IPS DF 6.9 (cell line): ENCODE data around the gene CLPTM1.

Experiments
- DNase-seq: peaks from one replicate; pipeline ENCODE4 v3.0.0-alpha.2; 2013; ENCODE audit warnings: low read depth, low spot score
- H3K27ac ChIP-seq: one replicate; pipeline ENCODE4 v1.5.1; 2013; ENCODE audit warnings: low read length, control low read depth
- H3K27me3 ChIP-seq: 2 replicates; pipeline ENCODE4 v1.6.1; 2013; ENCODE audit warnings: mild to moderate bottlenecking, low read length; ENCODE audit not compliant: control insufficient read depth, insufficient read depth
- H3K36me3 ChIP-seq: 2 replicates; pipeline ENCODE4 v1.6.1; 2013; ENCODE audit warnings: low read length; ENCODE audit not compliant: control insufficient read depth, insufficient read depth
- H3K4me1 ChIP-seq: 2 replicates; pipeline ENCODE4 v1.6.1; 2013; ENCODE audit warnings: low read length; ENCODE audit not compliant: control insufficient read depth, insufficient read depth
- H3K4me3 ChIP-seq: 2 replicates; pipeline ENCODE4 v1.5.1; 2013; ENCODE audit warnings: mild to moderate bottlenecking, low read length
- H3K9me3 ChIP-seq: 2 replicates; pipeline ENCODE4 v1.6.1; 2013; ENCODE audit warnings: low read length, inconsistent platforms; ENCODE audit not compliant: control insufficient read depth, insufficient read depth
- WGBS: extraction: QIAGEN DNeasy Blood & Tissue Kit; methylation state at CpG from one replicate; pipeline ENCODE4 v1.1.7; 2013; ENCODE audit warnings: mixed read lengths, missing lambda C conversion rate; ENCODE audit not compliant: insufficient read length, insufficient coverage; 5-methylcytosine and 5-hydroxymethylcytosine counted together

Gene CLPTM1

GRCh38 chr19:44975444-44975843, 20.3 kb downstream of the CLPTM1 start:
- no peak for DNase-seq
- Histone ChIP-seq H3K36me3 (peaks cover 34% of the 10 kb centered on the region; the same call in 1 of the 2 replicates), H3K9me3 (no peaks in the 10 kb centered on the region), H3K27ac (no peak overlapping the region), H3K4me1 (no peaks in the 10 kb centered on the region), H3K4me3 (no peak overlapping the region), H3K27me3 (no peaks in the 10 kb centered on the region)
- no CpG with 5 or more reads among the region's 4 CpGs for WGBS

GRCh38 chr19:44984005-44984404, 28.8 kb downstream of the CLPTM1 start:
- Histone ChIP-seq H3K27ac (no peak overlapping the region), H3K4me1 (no peaks in the 10 kb centered on the region), H3K27me3 (no peaks in the 10 kb centered on the region), H3K4me3 (no peak overlapping the region), H3K9me3 (no peaks in the 10 kb centered on the region), H3K36me3 (peaks cover 12% of the 10 kb centered on the region)
- WGBS = no CpG with 5 or more reads among the region's 9 CpGs
- DNase-seq = no peak

GRCh38 chr19:44985445-44985844, 30.3 kb downstream of the CLPTM1 start:
- Histone ChIP-seq H3K4me3 (no peak overlapping the region), H3K9me3 (no peaks in the 10 kb centered on the region), H3K27ac (no peak overlapping the region), H3K36me3 (peaks cover 8% of the 10 kb centered on the region), H3K4me1 (no peaks in the 10 kb centered on the region), H3K27me3 (no peaks in the 10 kb centered on the region)
- no CpG with 5 or more reads among the region's 4 CpGs for WGBS
- DNase-seq = no peak

GRCh38 chr19:44986389-44986788, 31.2 kb downstream of the CLPTM1 start:
- Histone ChIP-seq H3K4me1 (no peaks in the 10 kb centered on the region), H3K36me3 (peaks cover 10% of the 10 kb centered on the region), H3K4me3 (no peak overlapping the region), H3K9me3 (no peaks in the 10 kb centered on the region), H3K27me3 (no peaks in the 10 kb centered on the region), H3K27ac (no peak overlapping the region)
- WGBS = no CpG with 5 or more reads among the region's 7 CpGs
- no peak for DNase-seq

- Histone ChIP-seq H3K4me1 (no peaks in the 10 kb centered on the region), H3K4me3 (no peak overlapping the region), H3K27me3 (no peaks in the 10 kb centered on the region), H3K9me3 (no peaks in the 10 kb centered on the region), H3K27ac (no peak overlapping the region), H3K36me3 (peaks cover 14% of the 10 kb centered on the region)
- DNase-seq = no peak
- WGBS = no CpG with 5 or more reads among the region's 20 CpGs
Measured at GRCh38 chr19:44987148-44987675, 32.0 kb downstream of the CLPTM1 start.

- H3K4me3 ChIP-seq = no peak overlapping the region
- WGBS = no CpG with 5 or more reads among the region's 9 CpGs
- H3K4me1 ChIP-seq = no peaks in the 10 kb centered on the region
- H3K9me3 ChIP-seq = no peaks in the 10 kb centered on the region
- peaks cover 21% of the 10 kb centered on the region for H3K36me3 ChIP-seq
- H3K27ac ChIP-seq = no peak overlapping the region
- no peaks in the 10 kb centered on the region for H3K27me3 ChIP-seq
- no peak for DNase-seq
Measured at GRCh38 chr19:44988273-44988672, 33.1 kb downstream of the CLPTM1 start.

- whole genome bisulfite sequencing = no CpG with 5 or more reads among the region's 15 CpGs
- no peak for DNase-seq
- Histone ChIP-seq H3K4me3 (no peak overlapping the region), H3K27ac (no peak overlapping the region), H3K27me3 (no peaks in the 10 kb centered on the region), H3K36me3 (peaks cover 21% of the 10 kb centered on the region), H3K4me1 (no peaks in the 10 kb centered on the region), H3K9me3 (no peaks in the 10 kb centered on the region)
Measured at GRCh38 chr19:44988896-44989556, 33.8 kb downstream of the CLPTM1 start.

- Histone ChIP-seq H3K36me3 (peaks cover 15% of the 10 kb centered on the region), H3K4me3 (no peak overlapping the region), H3K4me1 (no peaks in the 10 kb centered on the region), H3K9me3 (no peaks in the 10 kb centered on the region), H3K27me3 (no peaks in the 10 kb centered on the region), H3K27ac (no peak overlapping the region)
- no CpG with 5 or more reads among the region's 14 CpGs for WGBS
- no peak for DNase-seq
Measured at GRCh38 chr19:44990459-44990858, 35.3 kb downstream of the CLPTM1 start.

GRCh38 chr19:44990966-44991365, 35.8 kb downstream of the CLPTM1 start:
- H3K27ac ChIP-seq = no peak overlapping the region
- no peaks in the 10 kb centered on the region for H3K27me3 ChIP-seq
- no peaks in the 10 kb centered on the region for H3K9me3 ChIP-seq
- peaks cover 15% of the 10 kb centered on the region for H3K36me3 ChIP-seq
- H3K4me3 ChIP-seq = no peak overlapping the region
- H3K4me1 ChIP-seq = no peaks in the 10 kb centered on the region
- no peak for DNase-seq
- no CpG with 5 or more reads among the region's 12 CpGs for WGBS

GRCh38 chr19:44992336-44993163, 37.4 kb downstream of the CLPTM1 start:
- H3K4me3 ChIP-seq = no peak overlapping the region
- no peaks in the 10 kb centered on the region for H3K4me1 ChIP-seq
- DNase-seq = no peak
- WGBS = no CpG with 5 or more reads among the region's 44 CpGs
- H3K9me3 ChIP-seq = no peaks in the 10 kb centered on the region
- peaks cover 15% of the 10 kb centered on the region for H3K36me3 ChIP-seq
- no peaks in the 10 kb centered on the region for H3K27me3 ChIP-seq
- H3K27ac ChIP-seq = no peak overlapping the region
